T47D (cell line): ENCODE data around the gene NRBF2.

Source experiments
- DNase-seq, 2 experiments: peaks; one replicate each; pipeline versions ENCODE4 v3.0.0 to v3.0.0-alpha.2; 2011 to 2012; ENCODE audit warnings: low read depth in 1 of 2, low spot score in 1 of 2
- JUND ChIP-seq: IDR thresholded peaks from 2 replicates; pipeline ENCODE4 v1.6.1; 2012; ENCODE audit warnings: low read depth
- in situ Hi-C: cut with HindIII; loops from 2 replicates; pipeline ENCODE4 v1.10.0; 2016; ENCODE audit warnings: low sequenced_read_pairs, low pct_unique_long_range_greater_than_20kb

NRBF2 gene

GRCh38 chr10:63105225-63106110, 27.7 kb upstream of the NRBF2 start:
- TF ChIP-seq JUND = no peak
- no peak for DNase-seq
- in situ Hi-C loops = no loop called here

- no peak for DNase-seq
Observed at GRCh38 chr10:63106111-63106755, 26.9 kb upstream of the NRBF2 start.

DNA sequence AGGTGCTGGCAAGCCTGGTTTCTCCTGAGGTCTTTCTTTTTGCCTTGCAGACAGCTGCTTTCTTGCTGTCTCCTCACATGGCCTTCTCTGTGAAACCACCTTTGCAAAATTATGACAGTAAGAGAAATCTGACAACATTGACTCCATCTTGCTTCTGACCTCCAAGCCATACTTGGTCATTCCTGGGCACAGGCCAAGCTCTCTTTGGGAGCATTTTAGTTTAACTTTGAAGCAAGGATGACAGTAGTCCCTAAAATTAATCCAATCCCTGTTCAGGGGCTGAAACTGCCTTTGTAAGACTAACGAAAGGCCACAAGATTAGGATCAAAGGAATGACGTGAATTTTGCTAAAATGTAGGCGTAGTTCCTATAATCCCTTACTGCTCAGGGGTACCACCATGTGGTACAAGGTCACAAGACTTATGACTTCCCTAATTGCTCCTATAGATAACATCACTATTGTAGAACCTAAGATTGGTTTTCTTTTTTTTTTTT, 25.1 kb upstream of the NRBF2 start:
- no peak for DNase-seq
- in situ Hi-C loops = no loop called here
- TF ChIP-seq JUND = no peak

More at GRCh38 chr10:63106111-63106755, 26.9 kb upstream of the NRBF2 start:
- in situ Hi-C loops = no loop called here
- TF ChIP-seq JUND = no peak

GRCh38 chr10:63110940-63111339, 22.2 kb upstream of the NRBF2 start:
- in situ Hi-C loops = no loop called here
- no peak for DNase-seq
- TF ChIP-seq JUND = no peak

- TF ChIP-seq JUND = no peak
- peak; percentile 13 to 93 for DNase-seq
- in situ Hi-C loops = no loop called here
Observed at GRCh38 chr10:63114031-63114814, 18.9 kb upstream of the NRBF2 start.

GRCh38 chr10:63115732-63116383, 17.3 kb upstream of the NRBF2 start:
- TF ChIP-seq JUND = no peak
- in situ Hi-C loops = no loop called here
- peak; percentile 64 to 97 for DNase-seq

GRCh38 chr10:63116452-63117072, 16.6 kb upstream of the NRBF2 start:
- DNase-seq = no peak
- in situ Hi-C loops = no loop called here
- no peak for TF ChIP-seq JUND

DNA sequence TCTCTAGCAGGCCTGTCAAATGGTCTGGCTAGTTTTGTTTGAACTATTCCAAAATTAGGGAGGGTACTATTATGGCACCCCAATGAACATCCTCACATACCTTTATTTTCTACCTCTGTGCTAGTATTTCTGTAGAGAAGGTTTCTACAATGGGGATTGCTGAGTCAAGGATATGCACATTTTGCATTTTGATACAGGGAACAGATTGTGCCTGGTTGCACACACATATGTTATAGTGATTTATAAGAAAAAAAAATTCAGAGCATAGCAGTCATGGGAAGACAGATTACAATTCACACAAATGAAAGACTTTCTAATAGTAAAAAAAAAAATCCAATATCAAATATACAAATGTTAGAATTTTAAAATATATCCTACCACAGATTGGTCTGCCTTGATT, 14.1 kb upstream of the NRBF2 start:
- no peak for DNase-seq
- TF ChIP-seq JUND = no peak
- in situ Hi-C loops = no loop called here

DNA sequence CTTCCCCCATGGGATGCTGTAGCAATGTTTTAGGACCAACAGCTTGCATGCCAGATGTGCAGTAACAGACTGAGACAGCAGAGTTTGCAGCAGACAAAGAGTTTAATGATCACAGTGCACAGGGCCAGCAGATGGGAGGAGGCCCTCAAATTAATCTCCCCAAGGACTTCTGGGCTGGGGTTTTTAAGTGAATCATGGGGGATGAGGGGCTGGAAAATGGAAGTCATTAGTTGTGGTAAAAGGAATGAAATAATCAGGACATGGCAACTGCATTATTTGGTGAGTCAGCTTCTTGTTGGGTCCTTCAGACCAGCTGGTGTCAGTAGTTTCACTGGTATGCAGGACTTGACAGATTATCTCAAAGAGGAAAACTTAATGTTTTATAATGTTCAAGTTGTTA, 12.6 kb upstream of the NRBF2 start:
- in situ Hi-C loops = no loop called here
- no peak for DNase-seq
- no peak for TF ChIP-seq JUND

- in situ Hi-C loops = no loop called here
- DNase-seq = no peak
- no peak for TF ChIP-seq JUND
Observed at GRCh38 chr10:63123727-63124362, 9.3 kb upstream of the NRBF2 start.

DNA sequence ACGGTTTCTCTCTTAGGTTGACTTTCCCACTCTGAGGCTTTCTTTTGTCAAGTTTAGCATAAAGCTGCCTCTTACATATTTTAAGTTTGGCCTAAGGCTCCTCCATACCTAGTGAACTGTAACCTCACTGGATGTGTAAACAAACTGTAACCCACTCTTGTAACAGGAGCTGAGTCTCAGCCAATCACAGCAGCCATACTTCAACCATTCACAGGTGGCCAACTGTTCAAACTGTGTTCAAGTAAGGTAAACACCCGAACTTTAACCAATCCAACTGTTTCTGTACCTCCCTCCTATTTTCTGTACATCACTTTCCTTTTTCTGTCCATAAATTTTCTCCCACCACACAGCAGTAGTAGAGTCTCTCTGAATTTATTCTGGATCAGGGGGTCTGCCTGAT, 7.7 kb upstream of the NRBF2 start:
- peak in 1 of 2 experiments; percentile 72 for DNase-seq
- in situ Hi-C loops = no loop called here
- no peak for TF ChIP-seq JUND
